H1 (cell line): ENCODE results near the gene ZNF385B. TPM values are rescaled to one million over a fixed set of nuclear protein-coding genes. Genes with fewer than 3 reads are reported as not detected.

Experiments used
- CTCF ChIA-PET: fragments of 300-600 bp; sonication (Branson Sonifier 250); formaldehyde crosslinking; loops from one replicate; lab custom pipeline; 2021; ENCODE audit not compliant: partially characterized antibody; lab: Charles Lee
- POLR2A ChIA-PET: fragments of 300-600 bp; sonication (Branson Sonifier 250); formaldehyde crosslinking; loops from one replicate; lab custom pipeline; 2021; ENCODE audit warnings: inconsistent platforms; ENCODE audit not compliant: partially characterized antibody; lab: Charles Lee
- DNase-seq, 2 experiments: peaks; one replicate each; pipeline versions ENCODE4 v3.0.0 to v3.0.0-alpha.2; 2010 to 2022; ENCODE audit warnings: low spot score in 2 of 2, low read depth in 1 of 2, mixed read lengths in 1 of 2
- FAIRE-seq: peaks from 2 replicates; lab custom pipeline; 2011; peaks lifted over from hg19 to GRCh38; lab: Jason Lieb, UNC
- H2AFZ ChIP-seq: 2 replicates; pipeline ENCODE4 v1.8.1; 2012; ENCODE audit warnings: low read length, inconsistent platforms
- H2AK5ac ChIP-seq: 2 replicates; pipeline ENCODE4 v1.6.1; 2013; ENCODE audit warnings: low read depth, low read length
- H2BK120ac ChIP-seq: replicated peaks from 2 replicates; pipeline ENCODE3; 2013; ENCODE audit warnings: low read depth, low read length, inconsistent platforms
- H2BK12ac ChIP-seq: 2 replicates; pipeline ENCODE4 v1.6.1; 2013; ENCODE audit warnings: low read depth, low read length
- H2BK15ac ChIP-seq: 2 replicates; pipeline ENCODE4 v1.6.1; 2013; ENCODE audit warnings: low read length
- H2BK20ac ChIP-seq: 2 replicates; pipeline ENCODE4 v1.6.1; 2013; ENCODE audit warnings: low read length
- H2BK5ac ChIP-seq: 2 replicates; pipeline ENCODE4 v1.6.1; 2013; ENCODE audit warnings: low read depth, low read length
- H3K14ac ChIP-seq: 2 replicates; pipeline ENCODE4 v1.6.1; 2013; ENCODE audit warnings: inconsistent platforms; ENCODE audit not compliant: insufficient read length
- H3K18ac ChIP-seq: 2 replicates; pipeline ENCODE4 v1.6.1; 2013; ENCODE audit warnings: low read length; ENCODE audit errors: extremely low read depth
- H3K23ac ChIP-seq: 2 replicates; pipeline ENCODE4 v1.6.1; 2013; ENCODE audit warnings: inconsistent platforms; ENCODE audit not compliant: insufficient read length
- H3K23me2 ChIP-seq: 2 replicates; pipeline ENCODE4 v1.6.1; 2013; ENCODE audit warnings: low read depth, low read length
- H3K27ac ChIP-seq: 2 replicates; pipeline ENCODE4 v1.6.1; 2011; ENCODE audit warnings: low read depth, low read length, inconsistent platforms
- H3K27me3 ChIP-seq, 4 experiments: replicated peaks in 1 of 4; 1 replicate in 1 of 4; 2 replicates in 3 of 4; pipeline versions ENCODE4 v1.6.1 to v1.8.1; 2011 to 2013; ENCODE audit warnings: low read length in 3 of 4, mild to moderate bottlenecking in 3 of 4, inconsistent platforms in 2 of 4, mixed read lengths in 2 of 4, moderate library complexity in 1 of 4; ENCODE audit not compliant: control insufficient read depth in 3 of 4, insufficient read depth in 3 of 4; ENCODE audit errors: extremely low read depth in 1 of 4
- H3K36me3 ChIP-seq, 4 experiments: 2 replicates each; pipeline versions ENCODE4 v1.6.1 to v1.8.1; 2011 to 2013; ENCODE audit warnings: mild to moderate bottlenecking in 4 of 4, low read length in 3 of 4, moderate library complexity in 2 of 4, control low read depth in 1 of 4, inconsistent platforms in 1 of 4; ENCODE audit not compliant: insufficient read depth in 4 of 4, control insufficient read depth in 2 of 4
- H3K4ac ChIP-seq: replicated peaks from 2 replicates; pipeline ENCODE3; 2013; ENCODE audit warnings: low read length, low read depth, mixed read lengths, inconsistent platforms; ENCODE audit not compliant: insufficient read length
- H3K4me1 ChIP-seq, 4 experiments: replicated peaks in 1 of 4; 1 replicate in 1 of 4; 2 replicates in 3 of 4; pipeline versions ENCODE4 v1.6.1 to v1.8.1; 2011 to 2013; ENCODE audit warnings: low read length in 3 of 4, inconsistent platforms in 2 of 4, mixed read lengths in 1 of 4; ENCODE audit not compliant: insufficient read depth in 4 of 4, control insufficient read depth in 3 of 4
- H3K4me2 ChIP-seq, 2 experiments: 2 replicates each; pipeline versions ENCODE4 v1.6.1 to v1.8.1; 2011 to 2013; ENCODE audit warnings: low read depth in 2 of 2, low read length in 2 of 2, control low read depth in 1 of 2, inconsistent platforms in 1 of 2, mild to moderate bottlenecking in 1 of 2; ENCODE audit not compliant: insufficient read depth in 1 of 2
- H3K4me3 ChIP-seq, 4 experiments: fragments of 200-600, 300-600 bp in 1 of 4; sonication (generic), shearing (Covaris generic), sonication (Bioruptor Twin) in 1 of 4; 2 replicates each; pipeline versions ENCODE4 v1.5.1 to v1.8.1; 2011 to 2016; ENCODE audit warnings: low read length in 4 of 4, low read depth in 3 of 4, control low read depth in 2 of 4, inconsistent platforms in 2 of 4, mild to moderate bottlenecking in 2 of 4, mixed read lengths in 1 of 4, moderate library complexity in 1 of 4; ENCODE audit not compliant: insufficient read depth in 2 of 4; ENCODE audit errors: extremely low read depth in 1 of 4
- H3K56ac ChIP-seq: replicated peaks from 2 replicates; pipeline ENCODE3; 2013; ENCODE audit warnings: low read depth, mild to moderate bottlenecking, mixed read lengths, low read length, inconsistent platforms; ENCODE audit not compliant: insufficient read length
- H3K79me1 ChIP-seq: 2 replicates; pipeline ENCODE4 v1.6.1; 2013; ENCODE audit warnings: low read depth, low read length, control low read depth
- H3K79me2 ChIP-seq, 2 experiments: 2 replicates each; pipeline versions ENCODE4 v1.6.1 to v1.8.1; 2012 to 2013; ENCODE audit warnings: low read length in 2 of 2, mild to moderate bottlenecking in 2 of 2, inconsistent platforms in 1 of 2; ENCODE audit not compliant: insufficient read depth in 2 of 2, control insufficient read depth in 1 of 2
- H3K9ac ChIP-seq, 4 experiments: replicated peaks in 1 of 4; 1 replicate in 1 of 4; 2 replicates in 3 of 4; pipeline versions ENCODE4 v1.6.1 to v1.8.1; 2011 to 2013; ENCODE audit warnings: low read depth in 3 of 4, low read length in 3 of 4, control low read depth in 2 of 4, mild to moderate bottlenecking in 2 of 4, moderate library complexity in 2 of 4, inconsistent platforms in 1 of 4; ENCODE audit errors: extremely low read depth in 1 of 4
- H3K9me3 ChIP-seq, 2 experiments: 2 replicates each; pipeline versions ENCODE4 v1.6.1 to v1.8.1; 2012 to 2013; ENCODE audit warnings: mild to moderate bottlenecking in 2 of 2, moderate library complexity in 2 of 2, control low read depth in 1 of 2, inconsistent platforms in 1 of 2, low read depth in 1 of 2, low read length in 1 of 2, mixed read lengths in 1 of 2; ENCODE audit not compliant: insufficient read depth in 2 of 2
- H4K20me1 ChIP-seq, 2 experiments: replicated peaks in 1 of 2; 2 replicates each; pipeline versions ENCODE3 to v1.8.1; 2011 to 2013; ENCODE audit warnings: inconsistent platforms in 2 of 2, low read length in 2 of 2, mild to moderate bottlenecking in 1 of 2; ENCODE audit not compliant: insufficient read depth in 2 of 2, control insufficient read depth in 1 of 2
- H4K5ac ChIP-seq: 2 replicates; pipeline ENCODE4 v1.6.1; 2013; ENCODE audit warnings: low read length, low read depth, mixed read lengths, inconsistent platforms; ENCODE audit not compliant: insufficient read length
- H4K8ac ChIP-seq: 2 replicates; pipeline ENCODE4 v1.8.0; 2013; ENCODE audit warnings: mild to moderate bottlenecking, moderate library complexity, low read length, inconsistent platforms; ENCODE audit not compliant: insufficient read depth; ENCODE audit errors: extremely low read depth
- H4K91ac ChIP-seq: replicated peaks from 2 replicates; pipeline ENCODE3; 2013; ENCODE audit warnings: low read length, mixed read lengths, inconsistent platforms; ENCODE audit not compliant: insufficient read length
- EGR1 ChIP-seq: IDR thresholded peaks from 2 replicates; pipeline ENCODE4 v1.6.1; 2011; ENCODE audit warnings: low read depth, low read length, borderline replicate concordance
- WGBS, 2 experiments: shearing (Covaris generic) in 1 of 2; methylation state at CpG; one replicate each; pipeline versions ENCODE4 v1.1.6 to v1.1.7; 2013 to 2015; ENCODE audit warnings: low lambda C conversion rate in 2 of 2, mixed read lengths in 2 of 2, inconsistent platforms in 1 of 2, low coverage in 1 of 2, missing lambda C conversion rate in 1 of 2; ENCODE audit not compliant: insufficient replicate concordance in 2 of 2, insufficient coverage in 1 of 2, insufficient read length in 1 of 2; ENCODE audit errors: extremely low coverage in 1 of 2, missing lambda C conversion rate in 1 of 2; 5-methylcytosine and 5-hydroxymethylcytosine counted together
- polyA plus RNA-seq, 7 experiments: library from polyadenylated mRNA; depleted of rRNA in 3 of 7; stranded (reverse) in 5 of 7; unstranded in 2 of 7; fragments of >200 nt in 5 of 7; fragments of 200-250 nt in 2 of 7; gene quantifications; 1 replicate in 5 of 7; 2 replicates in 1 of 7; 4 replicates in 1 of 7; pipeline versions ENCODE4 v1.2.1 to v1.2.3, GENCODE V29; 2011 to 2013; ENCODE audit warnings: missing spikeins in 2 of 7, mixed read lengths in 2 of 7
- total RNA-seq: library from RNA; stranded (reverse); fragmentation: NEBNext Ultra II Directional; extraction: Animal tissue kit (Norgen Biotek cat#: 25700); gene quantifications from 2 replicates; pipeline ENCODE4 v1.2.1, GENCODE V29; 2021

Gene ZNF385B
- total and polyA plus RNA-seq, 2 of the 8 experiments (the other 6 are each of a cell fraction or from before 2014, with no cell fraction given): 1.1 to 3.7 TPM

DNA sequence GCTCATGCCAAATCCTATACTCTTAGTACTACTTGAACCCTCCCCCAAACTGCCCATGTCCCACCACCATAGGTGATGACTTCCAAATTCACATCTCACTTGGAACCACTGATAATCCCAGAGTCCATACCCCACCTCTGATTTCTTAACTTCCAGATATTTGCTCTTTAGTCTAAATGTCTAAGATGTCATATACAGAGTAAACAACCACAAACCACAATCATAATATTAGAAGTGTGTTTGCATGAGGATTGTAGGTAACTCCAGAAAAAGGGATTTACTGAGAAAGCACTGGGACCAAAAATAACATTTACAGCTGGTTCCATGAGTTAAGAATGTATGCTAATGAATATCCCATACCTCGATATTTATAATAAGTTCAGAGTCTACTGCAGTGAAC lies 146.2 kb downstream of the ZNF385B start:
- H3K14ac ChIP-seq: no peak overlapping the region
- no peak overlapping the region for H2BK120ac ChIP-seq
- no peak overlapping the region for H4K91ac ChIP-seq
- H3K27ac ChIP-seq: no peak overlapping the region
- DNase-seq (no peak), FAIRE-seq (no peak)
- no peak overlapping the region for H2BK5ac ChIP-seq
- H4K20me1 ChIP-seq: no peaks in the 10 kb centered on the region
- no peak overlapping the region for H3K56ac ChIP-seq
- no peak overlapping the region for H3K9ac ChIP-seq
- H2AK5ac ChIP-seq: no peak overlapping the region
- no peak overlapping the region for H4K5ac ChIP-seq
- no peak overlapping the region for H4K8ac ChIP-seq
- H3K23ac ChIP-seq: no peak overlapping the region
- POLR2A ChIA-PET: no interaction called here
- no peak overlapping the region for H3K4me3 ChIP-seq
- H3K36me3 ChIP-seq: no peaks in the 10 kb centered on the region
- H3K4me2 ChIP-seq: no peak overlapping the region
- H3K18ac ChIP-seq: no peak overlapping the region
- no peaks in the 10 kb centered on the region for H3K9me3 ChIP-seq
- CTCF ChIA-PET: no interaction called here
- 93% methylated on average over 1 of the region's 1 CpG; no CpG with 5 or more reads in 1 of the 2 experiments for WGBS, 2 experiments
- no peaks in the 10 kb centered on the region for H3K79me1 ChIP-seq
- no peak for TF ChIP-seq EGR1
- no peak overlapping the region for H3K4ac ChIP-seq
- H2BK12ac ChIP-seq: no peak overlapping the region
- no peaks in the 10 kb centered on the region for H3K23me2 ChIP-seq
- H2BK20ac ChIP-seq: no peak overlapping the region
- no peak overlapping the region for H2AFZ ChIP-seq
- H3K27me3 ChIP-seq: no peaks in the 10 kb centered on the region
- no peaks in the 10 kb centered on the region for H3K79me2 ChIP-seq
- H3K4me1 ChIP-seq: no peaks in the 10 kb centered on the region
- no peak overlapping the region for H2BK15ac ChIP-seq
